HG02981 (cell line): Measurements from ENCODE around the gene PATJ.
"Not testable (repeated sequence)": the region's sequence is repeated elsewhere in the genome, so short reads cannot be mapped to it uniquely, and the experiment has no call there.

Source experiments
- ATAC-seq: cut with Tn5 transposase; IDR thresholded peaks from one replicate; pipeline ENCODE4 v1.9.1; 2021; ENCODE audit warnings: mild to moderate bottlenecking, moderate library complexity; ENCODE audit not compliant: unreplicated experiment

The PATJ gene

DNA sequence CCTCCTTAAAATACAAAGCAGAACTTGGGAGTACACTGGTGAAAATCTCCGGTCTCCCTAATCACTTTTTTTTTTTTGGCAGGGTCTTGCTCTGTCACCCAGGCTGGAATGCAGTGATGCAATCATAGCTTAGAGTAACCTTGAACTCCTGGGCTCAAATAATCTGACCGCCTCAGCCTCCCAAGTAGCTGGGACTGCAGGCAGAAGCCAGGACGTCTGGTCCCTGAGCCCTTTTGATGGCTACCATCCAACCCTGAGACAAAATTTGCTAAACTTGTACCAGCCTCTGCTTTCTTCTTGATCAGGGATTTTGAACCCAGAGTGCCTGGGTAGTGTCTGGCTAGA, 456.5 kb downstream of the PATJ start:
- no peak for ATAC-seq

DNA sequence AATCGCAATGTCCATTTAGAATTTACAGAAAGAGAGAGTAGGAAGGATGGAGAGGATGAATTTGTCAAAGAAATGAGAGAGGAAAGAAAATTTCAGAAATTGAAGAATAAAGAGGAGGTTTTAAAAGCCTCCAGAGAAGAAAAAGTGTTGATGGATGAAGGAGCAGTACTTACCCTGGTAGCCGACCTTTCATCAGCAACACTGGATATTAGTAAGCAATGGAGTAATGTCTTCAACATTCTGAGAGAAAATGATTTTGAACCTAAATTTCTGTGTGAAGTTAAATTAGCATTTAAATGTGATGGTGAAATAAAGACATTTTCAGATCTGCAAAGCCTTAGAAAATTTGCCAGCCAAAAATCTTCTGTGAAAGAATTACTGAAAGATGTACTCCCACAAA, 464.9 kb downstream of the PATJ start:
- ATAC-seq = no peak

DNA sequence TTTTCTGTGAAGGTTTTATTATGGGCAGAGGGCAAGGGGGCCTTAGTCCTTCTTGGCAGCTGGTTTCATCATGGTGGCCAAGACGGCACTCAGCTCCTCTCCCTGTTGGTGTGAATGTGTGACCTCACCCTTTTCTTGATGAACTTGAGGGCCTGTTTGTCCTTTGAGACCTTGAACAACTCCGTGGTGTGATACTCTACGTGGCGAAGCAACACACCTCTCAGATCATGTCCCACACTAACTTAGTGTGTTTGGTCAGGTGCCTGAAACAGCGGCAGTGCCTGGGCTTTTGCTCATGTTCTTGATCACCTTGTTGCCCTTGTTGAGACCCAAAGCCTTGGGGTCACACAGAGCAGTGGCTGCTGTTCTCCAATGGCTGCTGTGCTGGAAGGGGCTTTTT, 465.8 kb downstream of the PATJ start:
- no peak for ATAC-seq

DNA sequence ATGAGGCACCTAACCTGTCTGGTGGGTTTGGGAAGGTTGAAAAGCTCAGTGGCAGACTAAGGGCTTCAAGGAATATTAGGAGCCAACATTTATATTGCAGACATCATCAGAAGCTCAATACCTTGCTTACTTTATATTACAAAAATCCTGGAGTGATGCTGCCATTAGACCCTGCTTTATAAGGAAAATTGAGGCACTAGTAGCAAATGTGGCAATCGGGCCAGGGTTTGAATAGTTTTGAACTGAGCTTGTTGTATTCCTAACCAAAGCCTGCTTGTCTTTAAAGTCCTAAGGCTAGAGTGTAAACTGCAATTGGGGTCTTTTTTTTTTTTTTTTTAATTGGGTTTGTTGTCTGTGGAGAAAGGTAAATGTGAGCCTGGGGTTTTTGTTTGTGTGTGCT, 466.7 kb downstream of the PATJ start:
- ATAC-seq = no peak

DNA sequence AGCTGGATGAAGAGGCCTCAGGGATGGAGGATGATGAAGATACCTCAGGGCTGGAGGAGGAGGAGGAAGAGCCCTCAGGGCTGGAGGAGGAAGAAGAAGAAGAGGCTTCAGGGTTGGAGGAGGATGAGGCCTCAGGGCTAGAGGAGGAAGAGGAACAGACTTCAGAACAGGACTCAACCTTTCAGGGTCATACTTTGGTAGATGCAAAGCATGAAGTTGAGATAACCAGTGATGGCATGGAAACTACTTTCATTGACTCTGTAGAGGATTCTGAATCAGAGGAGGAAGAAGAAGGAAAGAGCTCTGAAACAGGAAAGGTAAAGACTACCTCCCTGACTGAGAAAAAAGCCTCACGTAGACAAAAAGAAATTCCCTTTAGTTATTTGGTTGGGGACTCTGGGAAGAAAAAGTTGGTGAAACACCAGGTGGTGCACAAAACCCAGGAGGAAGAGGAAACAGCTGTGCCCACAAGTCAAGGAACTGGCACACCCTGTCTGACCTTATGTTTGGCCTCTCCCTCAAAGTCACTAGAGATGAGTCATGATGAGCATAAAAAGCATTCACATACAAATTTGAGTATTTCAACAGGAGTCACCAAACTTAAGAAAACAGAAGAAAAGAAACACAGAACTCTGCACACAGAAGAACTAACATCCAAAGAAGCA, 467.8 kb downstream of the PATJ start:
- ATAC-seq = no peak

DNA sequence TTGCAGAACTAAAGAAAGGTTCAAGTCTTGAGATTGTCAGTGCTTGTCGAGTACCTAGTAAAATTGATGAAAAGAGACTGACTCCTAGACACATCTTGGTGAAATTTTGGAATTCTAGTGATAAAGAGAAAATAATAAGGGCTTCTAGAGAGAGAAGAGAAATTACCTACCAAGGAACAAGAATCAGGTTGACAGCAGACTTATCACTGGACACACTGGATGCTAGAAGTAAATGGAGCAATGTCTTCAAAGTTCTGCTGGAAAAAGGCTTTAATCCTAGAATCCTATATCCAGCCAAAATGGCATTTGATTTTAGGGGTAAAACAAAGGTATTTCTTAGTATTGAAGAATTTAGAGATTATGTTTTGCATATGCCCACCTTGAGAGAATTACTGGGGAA, 468.7 kb downstream of the PATJ start:
- no peak for ATAC-seq

DNA sequence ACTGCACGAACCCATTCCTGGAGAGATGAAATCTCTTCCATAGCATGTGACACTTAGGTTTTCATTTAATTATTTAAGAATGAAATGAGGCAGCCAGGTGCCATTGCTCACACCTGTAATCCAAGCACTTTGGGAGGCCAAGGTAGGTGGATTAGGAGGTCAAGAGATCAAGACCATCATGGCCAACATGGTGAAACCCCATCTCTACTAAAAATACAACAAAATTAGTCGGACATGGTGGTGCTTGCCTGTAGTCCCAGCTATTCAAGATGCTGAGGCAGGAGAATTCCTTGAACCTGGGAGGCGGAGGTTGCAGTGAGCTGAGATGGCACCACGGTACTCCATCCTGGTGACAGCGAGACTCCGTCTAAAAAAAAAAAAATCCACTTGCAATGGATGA, 470.1 kb downstream of the PATJ start:
- ATAC-seq = no peak

DNA sequence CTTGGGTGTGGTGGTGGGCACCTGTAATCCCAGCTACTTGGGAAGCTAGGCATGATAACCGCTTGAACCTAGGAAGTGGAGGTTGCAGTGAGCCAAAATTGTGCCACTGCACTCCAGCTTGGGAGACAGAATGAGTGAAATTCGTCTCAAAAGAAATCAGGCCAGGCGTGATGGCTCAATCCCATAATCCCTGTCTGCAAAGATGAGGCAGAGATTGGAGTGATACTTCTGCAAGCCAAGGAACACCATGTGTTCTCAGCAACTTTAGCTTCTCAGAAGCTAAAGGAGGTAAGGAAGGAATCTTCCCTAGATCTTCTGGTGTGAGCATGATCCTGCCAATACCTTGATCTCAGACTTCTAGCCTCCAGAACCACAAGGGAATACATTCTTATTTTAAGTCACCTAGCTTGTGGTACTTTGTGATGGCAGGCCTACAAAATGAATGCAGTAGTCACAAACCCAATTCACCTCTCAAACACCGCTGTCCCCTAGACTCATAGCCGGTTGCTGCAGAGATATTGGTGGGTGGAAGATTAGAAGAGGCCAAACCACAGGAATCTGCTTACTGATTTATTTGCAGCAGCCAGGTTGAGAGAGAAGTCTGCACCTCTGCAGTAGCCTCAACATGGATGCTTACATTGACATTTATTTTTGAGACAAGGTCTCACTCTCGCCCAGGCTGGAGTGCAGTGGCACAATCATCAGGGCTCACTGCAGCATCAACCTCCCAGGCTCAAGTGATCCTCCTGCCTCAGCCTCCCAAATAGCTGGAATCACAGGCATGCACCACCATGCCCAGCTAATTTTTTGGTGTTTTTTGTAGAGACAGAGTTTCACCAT, 471.0 kb downstream of the PATJ start:
- ATAC-seq = no peak

DNA sequence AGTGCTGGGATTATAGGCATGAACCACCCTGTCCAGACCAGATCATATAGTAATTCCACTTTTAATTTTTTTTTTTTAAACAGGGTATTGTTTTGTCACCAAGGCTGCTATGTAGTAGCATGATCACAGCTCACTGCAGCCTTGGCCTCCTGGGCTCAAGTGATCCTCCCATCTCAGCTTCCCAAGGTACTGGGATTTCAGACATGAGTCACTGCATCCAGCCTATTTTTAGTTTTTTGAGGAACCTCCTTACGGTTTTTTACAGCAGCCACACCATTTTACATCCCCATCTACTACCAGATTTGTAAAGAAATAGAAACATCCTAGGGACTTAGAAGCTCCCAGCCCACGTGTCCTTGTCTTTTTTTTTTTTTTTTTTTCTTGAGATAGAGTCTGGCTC, 476.3 kb downstream of the PATJ start:
- no peak for ATAC-seq

DNA sequence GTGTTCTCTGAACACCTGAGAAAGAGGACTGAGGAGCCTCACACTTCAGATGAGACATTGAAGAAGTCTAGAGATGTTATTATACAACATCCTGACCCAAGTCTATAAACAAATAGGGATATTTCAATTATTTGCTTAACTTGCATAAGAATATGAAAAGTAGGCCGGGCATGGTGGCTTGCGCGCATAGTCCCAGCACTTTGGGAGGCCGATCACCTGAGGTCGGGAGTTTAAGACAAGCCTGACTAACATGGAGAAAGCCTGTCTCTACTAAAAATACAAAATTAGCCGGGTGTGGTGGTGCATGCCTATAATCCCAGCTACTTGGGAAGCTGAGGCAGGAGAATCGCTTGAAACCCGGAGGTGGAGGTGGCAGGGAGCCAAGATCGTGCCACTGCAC, 478.2 kb downstream of the PATJ start:
- not testable (repeated sequence) for ATAC-seq

DNA sequence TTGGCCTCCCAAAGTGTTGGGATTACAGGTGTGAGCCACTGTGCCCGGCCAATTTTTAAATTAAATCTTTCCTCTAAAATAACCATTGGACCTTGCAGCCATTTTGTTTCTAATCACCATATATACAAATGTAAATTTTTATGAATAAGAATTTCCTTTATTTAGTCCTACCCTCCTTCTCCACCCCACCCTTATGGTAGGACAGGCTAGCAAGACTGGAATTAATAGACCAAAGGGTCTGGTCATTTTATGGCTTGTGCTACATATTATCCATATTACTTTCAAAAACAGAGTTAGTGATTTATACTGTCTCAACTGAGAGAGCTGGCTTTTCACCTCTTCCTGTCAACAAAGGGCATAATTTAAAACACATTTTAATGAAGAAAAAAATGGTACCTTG, 478.9 kb downstream of the PATJ start:
- no peak for ATAC-seq

DNA sequence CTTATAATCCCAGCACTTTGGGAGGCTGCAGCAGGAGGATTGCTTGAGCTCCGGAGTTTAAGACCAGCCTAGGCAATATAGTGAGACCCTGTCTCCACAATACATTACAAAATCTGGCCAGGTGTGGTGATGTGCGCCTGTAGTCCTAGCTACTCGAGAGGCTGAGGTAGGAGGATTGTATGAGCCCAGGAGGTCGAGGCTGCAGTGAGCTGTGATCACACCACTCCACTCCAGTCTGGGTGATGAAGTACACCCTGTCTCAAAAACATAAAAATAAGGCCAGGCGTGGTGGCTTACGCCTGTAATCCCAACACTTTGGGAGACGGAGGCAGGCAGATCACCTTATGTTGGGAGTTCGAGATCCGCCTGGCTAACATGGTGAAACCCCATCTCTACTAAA, 480.0 kb downstream of the PATJ start:
- ATAC-seq = no peak

DNA sequence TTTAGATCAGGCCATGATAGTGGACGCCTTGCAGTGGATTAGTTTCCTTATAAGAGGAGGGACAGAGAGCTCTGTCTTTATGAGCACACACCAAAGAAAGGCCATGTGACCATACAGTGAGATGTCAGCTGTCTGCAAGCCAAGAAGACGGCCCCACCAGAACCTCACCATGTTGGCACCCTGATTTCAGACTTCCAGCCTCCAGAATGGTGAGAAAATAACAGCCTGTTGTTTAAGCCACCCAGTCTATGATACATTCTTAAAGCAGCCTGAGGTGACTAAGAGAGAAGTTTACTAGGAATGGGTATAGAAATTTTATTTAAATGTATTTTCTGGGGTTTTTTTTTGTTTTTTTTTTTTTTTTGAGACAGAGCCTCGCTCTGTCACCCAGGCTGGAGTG, 481.9 kb downstream of the PATJ start:
- no peak for ATAC-seq

DNA sequence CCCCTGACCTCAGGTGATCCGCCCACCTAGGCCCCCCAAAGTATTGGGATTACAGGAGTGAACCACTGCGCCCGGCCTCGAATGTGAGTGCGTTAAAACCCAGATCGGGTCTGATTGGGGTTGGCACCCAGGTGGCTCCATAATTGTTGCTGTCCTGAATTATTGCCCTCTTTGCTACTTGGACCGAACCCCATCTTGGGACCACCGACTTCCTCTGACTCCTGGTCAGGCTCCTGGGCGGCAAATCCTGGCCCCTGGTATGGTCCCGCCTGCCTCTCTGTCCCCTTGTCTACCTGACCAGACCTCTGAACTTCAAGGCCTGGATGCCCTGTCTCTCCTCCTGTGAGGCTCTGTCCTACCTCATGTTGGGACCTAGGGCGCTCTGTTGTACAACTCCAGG, 485.2 kb downstream of the PATJ start:
- ATAC-seq = no peak
